Measurements from ENCODE around the gene TPD52L2. TPM values are rescaled to one million over a fixed set of nuclear protein-coding genes. Genes with fewer than 3 reads are reported as not detected.
A peak's percentile ranks its signal among the peaks of the same experiment; 100 is the strongest.

TPD52L2 gene
- polyA plus RNA-seq, 6 donors from 2014 or later: 61.1 to 105 (median 79.9) TPM

DNA sequence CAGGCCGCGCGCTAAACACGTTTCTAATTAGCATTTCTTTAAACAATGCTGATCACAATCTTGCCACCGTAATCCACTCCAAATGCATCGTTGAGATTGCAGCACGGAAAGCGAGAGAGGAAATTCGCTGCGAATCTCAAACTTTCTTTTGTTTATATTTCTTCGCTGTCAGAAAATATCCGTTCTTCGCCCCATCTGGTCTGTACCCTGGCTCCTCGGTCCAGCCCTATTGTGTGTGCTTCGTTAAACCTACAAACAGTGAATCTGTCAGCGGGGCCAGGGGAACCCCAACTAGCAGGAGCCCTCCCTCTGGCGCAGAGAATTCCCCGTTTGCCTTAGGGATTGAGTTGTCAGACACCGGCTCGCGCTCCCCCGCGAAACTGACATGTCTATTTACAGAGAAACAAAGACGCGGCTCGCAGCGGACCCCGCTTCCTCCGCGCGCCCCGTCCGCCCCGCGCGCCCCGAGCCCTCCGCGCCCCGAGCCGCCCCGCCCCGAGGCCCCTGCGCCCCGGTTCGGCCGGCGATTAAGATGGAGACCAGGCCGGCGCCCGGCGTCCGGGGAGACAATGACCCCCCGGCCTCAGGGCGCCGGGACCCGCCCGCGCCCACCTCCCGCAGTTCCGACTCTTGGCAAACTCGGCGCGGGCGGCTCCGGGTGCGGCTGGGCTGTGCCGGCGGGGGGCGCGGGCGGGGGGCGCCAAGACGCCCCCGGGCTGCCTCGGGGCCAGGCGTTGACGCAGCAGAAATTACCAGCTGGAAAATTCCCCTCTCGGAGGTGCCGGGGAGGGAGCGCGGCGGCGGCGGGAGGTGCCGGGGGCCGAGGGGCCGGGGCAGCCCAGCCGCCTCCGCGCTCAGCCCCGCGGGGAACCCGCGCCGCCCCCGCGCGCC lies 34.9 kb upstream of the TPD52L2 start:
- DNase-seq (no peak), ATAC-seq (ENCODE audit: low read depth in 2 of 2) (peak; percentile 17 to 25)
- H3K9me3 Mint-ChIP-seq: no peaks in the 10 kb centered on the region
- H3K27ac Mint-ChIP-seq: peak overlapping the region in 5 of 6 donors; percentile 8 to 84 (median 41)
- peak overlapping the region; percentile 86 to 97 (median 94) for H3K4me3 Mint-ChIP-seq
- H3K36me3 Mint-ChIP-seq: peaks cover 0 to 9% of the 10 kb centered on the region in 2 donors
- peaks cover 27 to 44% (median 30%) of the 10 kb centered on the region in 3 donors for H3K27me3 Mint-ChIP-seq
- peaks cover 10 to 13% (median 12%) of the 10 kb centered on the region in 3 donors for H3K4me1 Mint-ChIP-seq

DNA sequence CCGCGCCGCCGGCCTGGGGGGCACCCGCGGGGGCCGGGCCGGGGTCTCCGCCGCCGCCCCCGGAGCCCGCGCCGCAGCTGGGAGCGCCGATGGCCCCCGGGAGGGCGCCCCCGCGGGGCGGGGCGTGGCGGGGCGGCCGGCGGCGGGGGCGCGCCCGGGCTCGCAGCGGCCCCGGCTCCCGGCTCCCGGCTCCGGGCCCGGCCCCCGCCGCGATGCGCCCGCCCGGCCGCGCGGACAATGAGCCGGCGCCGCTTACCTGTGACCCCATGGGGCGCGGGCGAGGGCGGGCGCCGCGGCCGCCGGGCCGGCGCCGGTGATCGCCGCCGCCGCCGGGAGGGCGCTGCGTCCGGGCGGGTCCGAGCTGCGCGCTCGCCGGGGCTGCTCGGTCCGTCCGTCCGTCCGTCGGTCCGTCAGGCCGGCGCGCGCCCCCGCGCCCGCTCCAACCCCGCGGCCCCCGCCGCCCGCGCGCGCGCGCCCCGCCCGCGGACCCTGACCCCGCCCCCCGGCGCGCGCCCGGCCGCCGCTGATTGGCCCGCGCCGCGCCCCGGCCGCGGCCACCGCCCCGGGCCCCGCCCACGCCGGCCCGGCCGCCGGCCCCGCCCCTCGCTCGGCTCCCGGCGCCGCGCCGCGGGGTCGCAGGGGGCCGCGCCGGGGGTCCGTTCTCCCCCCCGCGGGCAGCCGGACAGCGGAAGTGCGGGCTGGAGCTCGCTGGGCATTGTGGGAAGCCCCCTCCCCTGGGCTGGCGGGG lies 34.1 kb upstream of the TPD52L2 start, which contains the start of gene ZBTB46:
TSS of gene ZBTB46 (minus strand) at position 424 of the 748 bp plus-strand sequence. CDS start 40,507 bp downstream, outside the sequence.
- Mint-ChIP-seq H3K4me3 (peak within 1 kb of the TSS; percentile 86 to 97 (median 94)), H3K27ac (peak within 1 kb of the TSS in 4 of 6 donors; percentile 13 to 84 (median 58)), H3K36me3 (peaks cover 0 to 9% of the 10 kb centered on the region in 2 donors), H3K4me1 (peaks cover 10 to 13% (median 12%) of the 10 kb centered on the region in 3 donors), H3K9me3 (no peaks in the 10 kb centered on the region), H3K27me3 (peaks cover 22 to 36% (median 22%) of the 10 kb centered on the region in 3 donors)
- peak; percentile 47 to 62 for ATAC-seq (ENCODE audit: low read depth in 2 of 2)
- DNase-seq: no peak

DNA sequence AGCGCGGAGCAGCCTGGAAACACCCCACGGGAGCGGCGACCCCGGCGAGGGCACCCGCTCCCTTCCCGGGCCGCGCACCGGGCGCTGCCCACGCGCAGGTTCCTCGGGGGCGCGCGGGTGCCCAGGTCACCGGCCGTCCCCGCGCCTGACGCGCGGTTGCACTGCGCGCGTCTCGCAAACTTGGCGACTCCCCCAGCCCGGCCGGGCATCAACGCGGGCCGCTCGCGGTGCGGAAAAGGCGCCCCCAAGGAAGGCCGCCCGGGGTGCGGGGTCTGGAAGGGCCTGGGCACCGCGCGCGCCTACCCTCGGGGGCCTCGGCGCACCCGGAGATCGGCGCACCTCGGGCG lies 33.5 kb upstream of the TPD52L2 start:
- Mint-ChIP-seq H3K9me3 (no peaks in the 10 kb centered on the region), H3K27ac (no peak overlapping the region), H3K36me3 (peaks cover 0 to 9% of the 10 kb centered on the region in 2 donors), H3K27me3 (peaks cover 20 to 34% (median 20%) of the 10 kb centered on the region in 3 donors), H3K4me1 (peaks cover 10 to 13% (median 12%) of the 10 kb centered on the region in 3 donors), H3K4me3 (peak overlapping the region in 1 of 8 donors; percentile 50)
- no peak for DNase-seq
- peak in 1 of 2 donors; percentile 15 for ATAC-seq (ENCODE audit: low read depth in 2 of 2)

DNA sequence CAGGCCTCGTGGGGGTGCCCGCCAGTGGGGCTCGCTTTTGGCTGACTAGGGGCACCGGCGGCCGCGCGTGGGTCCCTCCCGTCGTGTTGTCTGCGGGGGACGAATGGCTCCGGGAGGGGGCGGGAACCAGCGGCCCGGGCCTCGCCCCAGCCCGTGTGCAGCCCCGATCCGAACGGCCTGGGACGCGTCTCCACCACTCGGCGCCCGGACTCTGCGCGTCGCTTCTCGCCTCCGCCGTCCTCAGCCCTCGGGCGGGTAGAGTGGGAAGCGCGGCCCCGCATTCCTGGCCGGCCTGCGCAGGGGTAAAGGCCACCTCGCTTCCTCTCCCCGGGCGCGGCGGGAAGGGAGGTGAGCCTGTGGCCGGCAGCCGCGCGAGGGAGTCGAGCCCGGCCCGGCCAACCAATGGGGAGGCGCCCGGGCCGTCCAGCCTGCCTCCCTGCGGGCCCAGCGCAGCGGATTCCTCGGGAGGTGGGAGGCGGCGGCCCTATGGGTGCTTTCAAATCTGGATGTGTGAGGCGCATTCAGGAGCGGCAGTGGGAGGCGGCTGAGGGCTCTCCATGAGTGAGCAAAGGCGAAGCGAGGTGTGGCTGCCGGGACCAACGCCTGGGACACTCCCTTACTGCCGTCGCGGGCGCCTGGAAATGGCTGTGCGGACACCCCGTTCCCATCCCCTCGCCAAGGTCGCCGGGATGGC lies 32.9 kb upstream of the TPD52L2 start:
- no peak for DNase-seq
- peak overlapping the region; percentile 42 to 78 (median 60) for H3K4me3 Mint-ChIP-seq
- H3K36me3 Mint-ChIP-seq: peaks cover 0 to 9% of the 10 kb centered on the region in 2 donors
- peak; percentile 20 to 21 for ATAC-seq (ENCODE audit: low read depth in 2 of 2)
- peaks cover 10 to 13% (median 12%) of the 10 kb centered on the region in 3 donors for H3K4me1 Mint-ChIP-seq
- peaks cover 20 to 36% (median 20%) of the 10 kb centered on the region in 3 donors for H3K27me3 Mint-ChIP-seq
- H3K9me3 Mint-ChIP-seq: no peaks in the 10 kb centered on the region
- peak overlapping the region in 2 of 6 donors; percentile 47 to 59 for H3K27ac Mint-ChIP-seq

DNA sequence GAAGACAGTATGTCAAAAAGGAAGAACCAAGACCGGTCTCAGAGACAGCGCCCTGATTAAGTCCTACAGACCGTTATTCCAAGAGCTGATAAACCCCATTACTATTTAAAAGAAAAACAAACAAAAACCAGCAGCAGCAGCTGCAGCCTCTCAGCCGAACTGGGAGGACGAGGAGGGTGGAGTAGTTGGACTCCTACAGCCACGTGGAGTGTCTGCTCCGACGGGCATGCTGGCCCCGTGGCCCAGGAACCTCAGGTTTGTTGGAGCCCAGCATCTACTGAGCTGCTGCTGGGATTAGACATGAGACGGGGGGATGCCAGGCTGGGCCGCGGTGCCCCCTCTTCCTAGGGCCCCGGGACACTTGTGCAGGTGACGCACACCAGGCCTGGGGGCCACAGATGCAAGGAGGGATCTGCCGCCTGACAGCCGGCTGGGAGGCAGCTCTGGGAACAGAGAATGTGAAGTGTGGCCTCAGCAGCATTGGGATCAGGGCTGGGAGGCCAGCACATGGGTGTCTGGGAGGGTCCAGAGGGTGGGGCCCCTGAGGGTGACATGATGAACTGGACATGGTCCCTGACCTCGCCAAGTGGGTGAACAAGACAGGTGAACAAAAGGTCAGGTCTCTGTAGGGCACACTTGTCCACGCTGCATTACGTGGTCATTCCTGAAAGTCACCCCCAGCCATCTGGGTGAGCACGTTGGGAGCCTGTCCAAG lies 31.1 kb upstream of the TPD52L2 start:
- H3K27ac Mint-ChIP-seq: peak overlapping the region in 1 of 6 donors; percentile 60
- peaks cover 0 to 9% of the 10 kb centered on the region in 2 donors for H3K36me3 Mint-ChIP-seq
- H3K4me1 Mint-ChIP-seq: peaks cover 12 to 13% (median 13%) of the 10 kb centered on the region in 3 donors
- peak overlapping the region in 4 of 8 donors; percentile 24 to 78 (median 58) for H3K4me3 Mint-ChIP-seq
- no peak for ATAC-seq (ENCODE audit: low read depth in 2 of 2)
- H3K27me3 Mint-ChIP-seq: peaks cover 12 to 40% (median 20%) of the 10 kb centered on the region in 3 donors
- H3K9me3 Mint-ChIP-seq: no peaks in the 10 kb centered on the region
- DNase-seq: no peak

DNA sequence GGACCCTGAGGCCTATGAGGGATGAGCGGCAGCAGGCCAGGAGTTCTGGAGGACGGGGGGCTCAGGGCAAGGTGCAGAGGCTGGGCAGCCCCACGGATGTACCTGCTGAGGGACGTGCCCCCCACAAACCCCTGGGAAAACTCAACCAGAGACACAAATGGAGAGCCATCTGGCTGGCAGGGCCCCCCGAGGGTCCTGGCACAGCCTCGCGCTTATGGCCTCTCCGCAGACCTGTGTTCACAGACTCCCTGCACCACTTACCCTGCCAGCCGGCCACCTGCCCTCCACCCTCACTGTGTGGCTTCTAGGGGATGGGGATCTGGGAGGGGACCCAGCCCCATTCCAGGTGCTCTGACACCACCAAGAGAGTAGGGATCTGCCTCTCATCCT lies 30.6 kb upstream of the TPD52L2 start:
- Mint-ChIP-seq H3K27me3 (peaks cover 10 to 34% (median 17%) of the 10 kb centered on the region in 3 donors), H3K36me3 (peaks cover 0 to 9% of the 10 kb centered on the region in 2 donors), H3K4me3 (no peak overlapping the region), H3K9me3 (no peaks in the 10 kb centered on the region), H3K27ac (no peak overlapping the region), H3K4me1 (peaks cover 7 to 10% (median 8%) of the 10 kb centered on the region in 3 donors)
- ATAC-seq (ENCODE audit: low read depth in 2 of 2) (no peak), DNase-seq (no peak)

DNA sequence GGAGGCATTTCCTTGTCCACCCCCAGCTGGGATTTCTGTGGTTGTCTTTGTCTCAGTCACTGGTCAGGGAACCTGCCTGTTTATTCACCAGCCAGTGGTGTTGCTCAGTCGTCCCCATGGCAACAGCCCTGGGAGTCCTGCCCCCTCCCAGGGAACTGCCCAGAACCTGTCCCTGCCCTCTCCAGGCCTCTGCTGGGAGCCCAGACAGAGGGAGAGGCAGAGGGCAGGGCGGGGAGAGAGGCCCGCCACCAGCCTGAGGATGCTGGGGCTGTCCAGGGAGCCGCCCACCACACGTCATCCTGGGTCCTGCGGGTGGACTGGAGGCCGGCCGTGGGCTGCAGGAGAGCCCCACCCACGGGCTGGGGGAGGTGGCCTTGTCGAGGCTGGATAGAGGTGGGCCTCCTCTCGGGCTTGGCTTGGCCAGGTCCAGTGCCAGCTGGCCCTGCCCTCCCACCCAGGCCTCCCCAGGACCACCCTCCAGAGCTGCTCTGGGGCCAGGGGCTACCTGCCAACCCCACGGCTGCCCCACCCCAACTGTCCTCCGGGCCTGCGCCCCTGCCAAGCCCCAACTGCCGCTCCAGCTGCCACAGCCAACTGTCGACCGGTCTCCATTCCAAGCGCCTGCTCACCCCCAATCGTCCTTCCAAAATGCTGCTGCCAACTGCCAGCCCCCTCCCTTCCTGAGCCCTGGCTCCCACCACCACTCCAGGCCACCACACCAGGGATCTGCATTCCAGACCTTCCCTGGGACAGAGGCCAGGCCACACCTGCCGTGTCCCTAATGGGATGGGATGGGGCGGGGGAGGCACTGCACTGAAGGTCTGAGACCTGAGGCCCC lies 29.8 kb upstream of the TPD52L2 start:
- no peak overlapping the region for H3K27ac Mint-ChIP-seq
- no peak for DNase-seq
- peaks cover 0 to 1% of the 10 kb centered on the region in 2 donors for H3K36me3 Mint-ChIP-seq
- no peaks in the 10 kb centered on the region for H3K9me3 Mint-ChIP-seq
- no peak for ATAC-seq (ENCODE audit: low read depth in 2 of 2)
- peaks cover 4 to 27% (median 12%) of the 10 kb centered on the region in 3 donors for H3K27me3 Mint-ChIP-seq
- peaks cover under 1 to 7% (median 5%) of the 10 kb centered on the region in 3 donors for H3K4me1 Mint-ChIP-seq
- no peak overlapping the region for H3K4me3 Mint-ChIP-seq

DNA sequence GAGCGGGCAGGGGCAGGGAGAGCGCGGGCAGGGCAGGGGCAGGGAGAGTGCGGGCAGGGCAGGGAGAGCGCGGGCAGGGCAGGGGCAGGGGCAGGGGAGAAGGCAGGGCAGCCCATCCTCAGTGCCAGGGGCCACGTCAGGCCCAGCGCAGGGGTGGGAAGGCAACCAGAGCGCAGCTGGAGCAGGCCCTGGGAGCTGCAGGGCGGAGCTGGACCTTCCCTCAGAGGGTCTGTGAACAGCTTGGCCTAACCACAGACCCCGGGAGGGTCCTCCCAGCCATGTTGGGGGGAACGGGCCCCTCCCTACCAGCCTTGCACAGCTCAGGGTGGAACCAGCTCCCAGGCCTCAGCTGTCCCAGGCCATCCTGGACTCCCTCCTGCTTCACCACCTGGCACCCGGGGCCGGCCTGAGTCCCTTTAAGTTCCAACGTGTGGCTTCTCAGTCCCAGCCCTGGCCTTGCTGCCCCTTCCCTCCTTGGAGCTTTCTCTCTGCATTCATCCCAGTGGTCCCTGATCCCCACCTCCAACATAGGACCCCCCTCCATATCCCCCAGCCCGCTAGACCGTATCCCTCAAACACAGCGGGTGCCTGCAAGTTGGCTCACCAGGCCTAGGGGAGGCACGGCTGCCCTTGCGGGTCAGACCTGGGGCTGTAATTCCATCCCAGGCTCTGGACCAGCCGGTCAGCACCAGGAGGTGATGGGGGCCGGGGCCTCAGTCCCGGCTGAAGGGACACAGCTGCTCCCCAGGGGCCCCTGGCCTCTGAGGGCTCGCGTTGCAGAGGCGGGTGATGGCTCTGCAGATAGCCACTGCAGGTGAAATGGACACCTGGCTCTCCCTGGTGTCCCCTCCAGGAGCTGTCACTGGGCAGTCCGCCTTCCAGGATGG lies 28.4 kb upstream of the TPD52L2 start:
- peaks cover 4 to 27% (median 16%) of the 10 kb centered on the region in 3 donors for H3K27me3 Mint-ChIP-seq
- H3K4me1 Mint-ChIP-seq: peaks cover 7 to 13% (median 9%) of the 10 kb centered on the region in 3 donors
- H3K9me3 Mint-ChIP-seq: no peaks in the 10 kb centered on the region
- no peak overlapping the region for H3K4me3 Mint-ChIP-seq
- H3K36me3 Mint-ChIP-seq: no peaks in the 10 kb centered on the region
- ATAC-seq (ENCODE audit: low read depth in 2 of 2): no peak
- no peak for DNase-seq
- H3K27ac Mint-ChIP-seq: peak overlapping the region in 1 of 6 donors; percentile 57

DNA sequence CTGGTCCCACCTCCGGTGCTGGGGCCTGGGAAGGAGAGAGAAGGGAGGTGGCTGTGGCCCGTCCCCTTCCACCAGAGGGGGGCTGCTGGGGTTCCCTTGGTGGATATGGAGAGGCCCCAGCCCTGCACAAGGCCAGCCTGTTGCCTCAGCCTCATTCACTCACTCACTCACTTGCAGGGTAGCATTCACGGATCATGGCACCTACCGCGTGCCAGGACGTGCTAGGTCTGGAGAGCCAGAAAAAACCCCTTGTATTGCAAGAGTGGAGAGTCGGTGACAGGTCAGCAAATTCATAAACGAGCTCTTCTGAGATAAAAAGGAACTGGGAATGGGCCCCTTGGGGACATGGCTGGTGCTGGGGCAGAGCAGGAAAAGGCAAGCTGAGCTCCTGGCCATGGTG lies 27.6 kb upstream of the TPD52L2 start:
- H3K27ac Mint-ChIP-seq: no peak overlapping the region
- ATAC-seq (ENCODE audit: low read depth in 2 of 2) (no peak), DNase-seq (no peak)
- no peak overlapping the region for H3K4me3 Mint-ChIP-seq
- peaks cover 9 to 33% (median 23%) of the 10 kb centered on the region in 3 donors for H3K27me3 Mint-ChIP-seq
- H3K36me3 Mint-ChIP-seq: no peaks in the 10 kb centered on the region
- no peaks in the 10 kb centered on the region for H3K9me3 Mint-ChIP-seq
- H3K4me1 Mint-ChIP-seq: peaks cover 14 to 21% (median 16%) of the 10 kb centered on the region in 3 donors

DNA sequence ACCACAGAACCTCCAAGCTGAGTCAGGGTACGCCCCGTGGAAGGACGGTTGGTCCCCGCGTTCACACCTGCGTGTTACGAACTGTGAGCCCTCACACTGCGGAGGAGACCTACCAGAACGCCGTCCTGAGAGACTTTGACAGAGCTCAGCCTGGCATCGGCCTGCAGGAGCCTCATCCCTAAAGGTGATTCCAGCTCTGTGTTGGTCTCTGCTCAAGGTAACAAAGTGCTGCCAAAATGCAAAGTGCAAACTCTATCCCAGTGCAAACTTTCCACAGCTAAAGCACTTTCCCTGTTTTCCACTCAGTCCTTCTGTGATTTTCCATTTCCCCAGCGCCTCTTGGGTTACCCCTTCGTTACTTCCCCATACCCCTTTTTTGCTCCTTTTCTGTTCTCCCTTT lies 25.4 kb upstream of the TPD52L2 start:
- Mint-ChIP-seq H3K27me3 (peaks cover 6 to 30% (median 29%) of the 10 kb centered on the region in 3 donors), H3K36me3 (no peaks in the 10 kb centered on the region), H3K27ac (no peak overlapping the region), H3K4me3 (peak overlapping the region in 1 of 8 donors; percentile 50), H3K9me3 (no peaks in the 10 kb centered on the region), H3K4me1 (peaks cover 24 to 39% (median 25%) of the 10 kb centered on the region in 3 donors)
- ATAC-seq (ENCODE audit: low read depth in 2 of 2) (no peak), DNase-seq (no peak)

DNA sequence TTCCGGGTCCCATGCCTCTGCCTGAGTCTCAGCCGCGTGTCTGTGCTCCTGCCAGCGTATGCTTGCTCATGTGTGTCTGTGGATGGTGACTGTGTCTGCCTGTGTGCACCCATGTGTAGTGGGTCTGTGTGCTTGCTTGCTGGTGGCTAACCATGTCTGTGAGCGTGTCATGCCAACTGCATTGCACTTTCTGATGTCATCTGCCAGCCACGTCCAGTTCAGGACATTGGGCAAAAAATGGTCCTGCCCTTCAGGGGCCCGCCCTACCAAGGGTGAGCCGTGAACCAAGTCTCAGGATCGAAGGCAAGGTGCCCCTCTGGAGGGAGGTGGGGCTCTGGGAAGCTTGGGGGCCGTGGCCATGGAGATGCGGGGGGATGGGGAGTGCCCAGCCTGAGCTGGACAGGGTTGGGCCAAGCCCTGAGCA lies 24.7 kb upstream of the TPD52L2 start:
- Mint-ChIP-seq H3K27me3 (peaks cover 6 to 38% (median 29%) of the 10 kb centered on the region in 3 donors), H3K36me3 (no peaks in the 10 kb centered on the region), H3K4me1 (peaks cover 24 to 39% (median 25%) of the 10 kb centered on the region in 3 donors), H3K4me3 (peak overlapping the region in 1 of 8 donors; percentile 50), H3K27ac (peak overlapping the region in 1 of 6 donors; percentile 49), H3K9me3 (no peaks in the 10 kb centered on the region)
- ATAC-seq (ENCODE audit: low read depth in 2 of 2) (no peak), DNase-seq (no peak)
